ENCODE data around the gene SLC44A3.

DNA sequence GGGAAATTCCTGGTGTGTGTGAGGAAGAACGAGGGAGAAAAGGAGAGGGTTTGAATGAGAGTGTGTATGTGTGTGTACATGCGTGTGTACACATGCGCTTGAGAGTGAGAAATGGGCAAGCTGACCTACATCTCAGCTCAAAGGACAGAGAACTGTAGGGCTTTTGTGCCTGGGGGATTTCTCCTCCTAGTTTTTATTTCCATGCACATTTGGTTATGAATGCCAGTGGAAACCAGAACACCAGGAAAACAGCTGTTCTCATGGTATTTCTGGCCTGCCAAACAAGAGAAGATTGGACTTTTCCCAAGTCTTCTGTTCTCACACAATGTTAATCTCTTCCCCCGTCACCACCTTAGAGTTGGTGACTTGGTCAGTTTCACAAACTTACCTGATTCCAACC, 45.2 kb downstream of the SLC44A3 start:
- TF ChIP-seq POLR2AphosphoS5 (IDR thresholded peaks at IDR 0.05; ENCODE audit: low read depth): no peak
- no peak for TF ChIP-seq ZNF114 (CRISPR knock-in tag; IDR thresholded peaks at IDR 0.05)
- TF ChIP-seq, protein P1, sequence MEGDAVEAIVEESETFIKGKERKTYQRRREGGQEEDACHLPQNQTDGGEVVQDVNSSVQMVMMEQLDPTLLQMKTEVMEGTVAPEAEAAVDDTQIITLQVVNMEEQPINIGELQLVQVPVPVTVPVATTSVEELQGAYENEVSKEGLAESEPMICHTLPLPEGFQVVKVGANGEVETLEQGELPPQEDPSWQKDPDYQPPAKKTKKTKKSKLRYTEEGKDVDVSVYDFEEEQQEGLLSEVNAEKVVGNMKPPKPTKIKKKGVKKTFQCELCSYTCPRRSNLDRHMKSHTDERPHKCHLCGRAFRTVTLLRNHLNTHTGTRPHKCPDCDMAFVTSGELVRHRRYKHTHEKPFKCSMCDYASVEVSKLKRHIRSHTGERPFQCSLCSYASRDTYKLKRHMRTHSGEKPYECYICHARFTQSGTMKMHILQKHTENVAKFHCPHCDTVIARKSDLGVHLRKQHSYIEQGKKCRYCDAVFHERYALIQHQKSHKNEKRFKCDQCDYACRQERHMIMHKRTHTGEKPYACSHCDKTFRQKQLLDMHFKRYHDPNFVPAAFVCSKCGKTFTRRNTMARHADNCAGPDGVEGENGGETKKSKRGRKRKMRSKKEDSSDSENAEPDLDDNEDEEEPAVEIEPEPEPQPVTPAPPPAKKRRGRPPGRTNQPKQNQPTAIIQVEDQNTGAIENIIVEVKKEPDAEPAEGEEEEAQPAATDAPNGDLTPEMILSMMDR (conservative IDR thresholded peaks at IDR 0.05; ENCODE audit: low read depth in 2 of 2): no peak
- TF ChIP-seq EZH2 (IDR thresholded peaks at IDR 0.05; ENCODE audit: low read depth, unreplicated experiment): no peak
- TF ChIP-seq, protein P2, sequence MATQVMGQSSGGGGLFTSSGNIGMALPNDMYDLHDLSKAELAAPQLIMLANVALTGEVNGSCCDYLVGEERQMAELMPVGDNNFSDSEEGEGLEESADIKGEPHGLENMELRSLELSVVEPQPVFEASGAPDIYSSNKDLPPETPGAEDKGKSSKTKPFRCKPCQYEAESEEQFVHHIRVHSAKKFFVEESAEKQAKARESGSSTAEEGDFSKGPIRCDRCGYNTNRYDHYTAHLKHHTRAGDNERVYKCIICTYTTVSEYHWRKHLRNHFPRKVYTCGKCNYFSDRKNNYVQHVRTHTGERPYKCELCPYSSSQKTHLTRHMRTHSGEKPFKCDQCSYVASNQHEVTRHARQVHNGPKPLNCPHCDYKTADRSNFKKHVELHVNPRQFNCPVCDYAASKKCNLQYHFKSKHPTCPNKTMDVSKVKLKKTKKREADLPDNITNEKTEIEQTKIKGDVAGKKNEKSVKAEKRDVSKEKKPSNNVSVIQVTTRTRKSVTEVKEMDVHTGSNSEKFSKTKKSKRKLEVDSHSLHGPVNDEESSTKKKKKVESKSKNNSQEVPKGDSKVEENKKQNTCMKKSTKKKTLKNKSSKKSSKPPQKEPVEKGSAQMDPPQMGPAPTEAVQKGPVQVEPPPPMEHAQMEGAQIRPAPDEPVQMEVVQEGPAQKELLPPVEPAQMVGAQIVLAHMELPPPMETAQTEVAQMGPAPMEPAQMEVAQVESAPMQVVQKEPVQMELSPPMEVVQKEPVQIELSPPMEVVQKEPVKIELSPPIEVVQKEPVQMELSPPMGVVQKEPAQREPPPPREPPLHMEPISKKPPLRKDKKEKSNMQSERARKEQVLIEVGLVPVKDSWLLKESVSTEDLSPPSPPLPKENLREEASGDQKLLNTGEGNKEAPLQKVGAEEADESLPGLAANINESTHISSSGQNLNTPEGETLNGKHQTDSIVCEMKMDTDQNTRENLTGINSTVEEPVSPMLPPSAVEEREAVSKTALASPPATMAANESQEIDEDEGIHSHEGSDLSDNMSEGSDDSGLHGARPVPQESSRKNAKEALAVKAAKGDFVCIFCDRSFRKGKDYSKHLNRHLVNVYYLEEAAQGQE (IDR thresholded peaks at IDR 0.05; ENCODE audit: unreplicated experiment): no peak
- no peak for TF ChIP-seq EZH2phosphoT487 (IDR thresholded peaks at IDR 0.05; ENCODE audit: unreplicated experiment)

All from GM23338 (cell line).